Astrocyte (in vitro differentiated cells and primary cell): ENCODE measurements around the gene BMPR1A. TPM values are rescaled to one million over a fixed set of nuclear protein-coding genes. Genes with fewer than 3 reads are reported as not detected.

ENCODE experiments used
- DNase-seq: peaks from one replicate; pipeline ENCODE4 v3.0.0-alpha.2; 2010; ENCODE audit warnings: low read depth
- FAIRE-seq: peaks from 2 replicates; lab custom pipeline; 2011; peaks lifted over from hg19 to GRCh38; lab: Jason Lieb, UNC
- H2AFZ ChIP-seq: 2 replicates; pipeline ENCODE4 v1.6.0; 2012; ENCODE audit warnings: low read depth, low read length, inconsistent platforms
- H3K27ac ChIP-seq: 2 replicates; pipeline ENCODE4 v1.5.1; 2011; ENCODE audit warnings: low read depth, low read length, inconsistent platforms
- H3K27me3 ChIP-seq: 2 replicates; pipeline ENCODE4 v1.6.0; 2011; ENCODE audit warnings: low read length, inconsistent platforms; ENCODE audit not compliant: insufficient read depth
- H3K36me3 ChIP-seq: 2 replicates; pipeline ENCODE4 v1.5.1; 2011; ENCODE audit warnings: low read length, inconsistent platforms; ENCODE audit not compliant: insufficient read depth
- H3K4me1 ChIP-seq: 2 replicates; pipeline ENCODE4 v1.5.1; 2011; ENCODE audit warnings: low read length, inconsistent platforms; ENCODE audit not compliant: insufficient read depth
- H3K4me2 ChIP-seq: 2 replicates; pipeline ENCODE4 v1.6.0; 2012; ENCODE audit warnings: low read length, inconsistent platforms
- H3K4me3 ChIP-seq: 2 replicates; pipeline ENCODE4 v1.5.1; 2011; ENCODE audit warnings: low read depth, mild to moderate bottlenecking, low read length, inconsistent platforms; ENCODE audit not compliant: insufficient read depth
- H3K79me2 ChIP-seq: 2 replicates; pipeline ENCODE4 v1.6.0; 2012; ENCODE audit warnings: mild to moderate bottlenecking, low read length, inconsistent platforms; ENCODE audit not compliant: insufficient read depth
- H3K9ac ChIP-seq: 2 replicates; pipeline ENCODE4 v1.6.0; 2012; ENCODE audit warnings: mild to moderate bottlenecking, low read length, inconsistent platforms
- H3K9me3 ChIP-seq: 2 replicates; pipeline ENCODE4 v1.5.1; 2012; ENCODE audit warnings: low read depth, mild to moderate bottlenecking, low read length, inconsistent platforms; ENCODE audit not compliant: insufficient read depth
- H4K20me1 ChIP-seq: 2 replicates; pipeline ENCODE4 v1.6.0; 2012; ENCODE audit warnings: low read length, inconsistent platforms; ENCODE audit not compliant: insufficient read depth
- H3K27ac Mint-ChIP-seq: one replicate; pipeline ENCODE4 v1.8.0; 2021; ENCODE audit warnings: mild to moderate bottlenecking, mixed read lengths; ENCODE audit not compliant: unreplicated experiment
- H3K27me3 Mint-ChIP-seq: one replicate; pipeline ENCODE4 v1.8.0; 2021; ENCODE audit warnings: low read depth, mixed read lengths; ENCODE audit not compliant: unreplicated experiment
- H3K36me3 Mint-ChIP-seq: one replicate; pipeline ENCODE4 v1.8.0; 2021; ENCODE audit warnings: low read depth, mixed read lengths; ENCODE audit not compliant: unreplicated experiment
- H3K4me1 Mint-ChIP-seq: one replicate; pipeline ENCODE4 v1.8.0; 2021; ENCODE audit warnings: low read depth, mixed read lengths; ENCODE audit not compliant: unreplicated experiment
- H3K4me3 Mint-ChIP-seq: one replicate; pipeline ENCODE4 v1.8.0; 2021; ENCODE audit warnings: mild to moderate bottlenecking, moderate library complexity, mixed read lengths; ENCODE audit not compliant: unreplicated experiment
- H3K9me3 Mint-ChIP-seq: one replicate; pipeline ENCODE4 v1.8.0; 2021; ENCODE audit warnings: mild to moderate bottlenecking, mixed read lengths; ENCODE audit not compliant: unreplicated experiment
- EZH2 ChIP-seq: IDR thresholded peaks from 2 replicates; pipeline ENCODE4 v1.6.1; 2012; ENCODE audit warnings: mild to moderate bottlenecking, low read length, inconsistent platforms; ENCODE audit not compliant: insufficient read depth
- total RNA-seq: library from RNA; stranded (reverse); gene quantifications from 2 replicates; pipeline ENCODE4 v1.2.1, GENCODE V29; 2021
- TF ChIP-seq, protein P1 (sequence below): IDR thresholded peaks from 2 replicates; pipeline ENCODE4 v1.5.1; 2011; ENCODE audit warnings: low read depth, mild to moderate bottlenecking, inconsistent platforms, low read length, moderate library complexity; ENCODE audit not compliant: insufficient read depth

BMPR1A gene
- total RNA-seq, 1 donor from 2014 or later: 52.2 TPM

DNA sequence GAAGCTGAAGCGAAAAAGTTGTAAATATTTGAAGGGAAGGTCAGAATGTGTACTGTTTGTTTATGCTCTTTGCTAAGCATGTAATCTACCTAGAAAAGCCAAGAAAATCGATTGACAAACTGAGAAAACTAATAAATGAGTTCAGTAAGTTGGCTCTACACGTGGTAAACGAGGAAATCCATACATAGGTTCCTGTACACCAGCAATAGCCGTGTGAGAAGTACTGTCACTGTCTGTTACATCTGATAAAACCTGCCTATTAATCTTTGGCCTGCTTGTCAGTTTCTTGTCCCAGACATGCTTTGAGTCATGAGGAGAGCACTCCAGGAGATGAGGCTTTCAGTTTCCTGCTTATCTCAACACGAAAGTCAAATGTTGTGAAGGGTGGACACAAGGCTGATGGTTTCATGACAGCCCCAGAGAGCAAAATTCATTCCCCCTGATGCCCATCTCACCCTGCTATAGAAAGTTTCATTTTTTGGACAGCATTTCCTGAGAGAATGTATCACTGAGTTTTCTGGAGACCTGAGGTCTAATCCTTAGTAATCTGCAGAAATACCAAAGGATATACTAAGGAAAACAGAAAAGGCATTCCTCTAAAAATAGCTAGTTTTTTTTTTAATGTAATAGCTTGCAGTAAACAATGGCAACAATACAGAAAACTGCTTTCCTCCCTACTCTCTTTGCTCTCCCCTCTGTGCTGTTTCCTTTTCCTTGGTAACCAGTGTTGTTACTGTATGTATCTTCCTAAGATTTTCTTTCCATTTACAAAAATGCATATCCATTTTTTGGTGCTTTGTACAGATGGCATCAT is 18.8 kb downstream of the BMPR1A start:
- DNase-seq: no peak
- Histone ChIP-seq H3K9ac (peak overlapping the region; percentile 29), H3K79me2 (peaks cover 84% of the 10 kb centered on the region), H3K27me3 (no peaks in the 10 kb centered on the region), H2AFZ (no peak overlapping the region), H4K20me1 (peaks cover 85% of the 10 kb centered on the region), H3K4me1 (peaks cover 9% of the 10 kb centered on the region), H3K4me2 (peak overlapping the region; percentile 53), H3K27ac (peak overlapping the region; percentile 11), H3K9me3 (no peaks in the 10 kb centered on the region), H3K4me3 (no peak overlapping the region), H3K36me3 (no peaks in the 10 kb centered on the region)
- H3K9me3 Mint-ChIP-seq: no peaks in the 10 kb centered on the region
- peaks cover 3% of the 10 kb centered on the region for H3K36me3 Mint-ChIP-seq
- H3K27me3 Mint-ChIP-seq: no peaks in the 10 kb centered on the region
- FAIRE-seq: peak; percentile 70
- H3K27ac Mint-ChIP-seq: peak overlapping the region; percentile 83
- peaks cover 20% of the 10 kb centered on the region for H3K4me1 Mint-ChIP-seq
- H3K4me3 Mint-ChIP-seq: peak overlapping the region; percentile 23
- TF ChIP-seq, protein P1, sequence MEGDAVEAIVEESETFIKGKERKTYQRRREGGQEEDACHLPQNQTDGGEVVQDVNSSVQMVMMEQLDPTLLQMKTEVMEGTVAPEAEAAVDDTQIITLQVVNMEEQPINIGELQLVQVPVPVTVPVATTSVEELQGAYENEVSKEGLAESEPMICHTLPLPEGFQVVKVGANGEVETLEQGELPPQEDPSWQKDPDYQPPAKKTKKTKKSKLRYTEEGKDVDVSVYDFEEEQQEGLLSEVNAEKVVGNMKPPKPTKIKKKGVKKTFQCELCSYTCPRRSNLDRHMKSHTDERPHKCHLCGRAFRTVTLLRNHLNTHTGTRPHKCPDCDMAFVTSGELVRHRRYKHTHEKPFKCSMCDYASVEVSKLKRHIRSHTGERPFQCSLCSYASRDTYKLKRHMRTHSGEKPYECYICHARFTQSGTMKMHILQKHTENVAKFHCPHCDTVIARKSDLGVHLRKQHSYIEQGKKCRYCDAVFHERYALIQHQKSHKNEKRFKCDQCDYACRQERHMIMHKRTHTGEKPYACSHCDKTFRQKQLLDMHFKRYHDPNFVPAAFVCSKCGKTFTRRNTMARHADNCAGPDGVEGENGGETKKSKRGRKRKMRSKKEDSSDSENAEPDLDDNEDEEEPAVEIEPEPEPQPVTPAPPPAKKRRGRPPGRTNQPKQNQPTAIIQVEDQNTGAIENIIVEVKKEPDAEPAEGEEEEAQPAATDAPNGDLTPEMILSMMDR: no peak
- no peak for TF ChIP-seq EZH2

DNA sequence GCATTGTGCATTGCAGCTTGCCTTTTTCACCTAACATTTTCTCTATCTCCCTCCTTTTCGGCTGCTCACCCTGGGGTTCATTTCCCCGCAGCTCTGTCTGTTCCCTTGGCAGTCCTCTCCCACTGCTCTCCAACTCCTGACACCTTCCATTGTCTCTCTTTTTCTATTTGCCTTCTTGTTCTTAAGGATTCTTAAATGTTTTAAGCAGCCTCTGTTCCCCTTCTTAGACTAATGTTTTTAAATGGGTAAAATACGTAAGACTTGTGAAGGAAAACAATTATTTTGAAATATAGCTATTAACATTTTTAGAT is 19.4 kb downstream of the BMPR1A start:
- Histone ChIP-seq H3K4me1 (peaks cover 9% of the 10 kb centered on the region), H3K27me3 (no peaks in the 10 kb centered on the region), H4K20me1 (peaks cover 82% of the 10 kb centered on the region), H3K4me3 (no peak overlapping the region), H3K9ac (peak overlapping the region; percentile 29), H3K79me2 (peaks cover 80% of the 10 kb centered on the region), H3K9me3 (no peaks in the 10 kb centered on the region), H3K27ac (no peak overlapping the region), H2AFZ (no peak overlapping the region), H3K36me3 (no peaks in the 10 kb centered on the region), H3K4me2 (peak overlapping the region; percentile 53)
- no peak for FAIRE-seq
- TF ChIP-seq, protein P1: no peak
- no peak for TF ChIP-seq EZH2
- DNase-seq: no peak
- no peaks in the 10 kb centered on the region for H3K27me3 Mint-ChIP-seq
- no peaks in the 10 kb centered on the region for H3K9me3 Mint-ChIP-seq
- no peak overlapping the region for H3K27ac Mint-ChIP-seq
- H3K4me1 Mint-ChIP-seq: peaks cover 16% of the 10 kb centered on the region
- peaks cover 3% of the 10 kb centered on the region for H3K36me3 Mint-ChIP-seq
- H3K4me3 Mint-ChIP-seq: no peak overlapping the region
